ENCODE measurements around the gene NALCN.

DNA sequence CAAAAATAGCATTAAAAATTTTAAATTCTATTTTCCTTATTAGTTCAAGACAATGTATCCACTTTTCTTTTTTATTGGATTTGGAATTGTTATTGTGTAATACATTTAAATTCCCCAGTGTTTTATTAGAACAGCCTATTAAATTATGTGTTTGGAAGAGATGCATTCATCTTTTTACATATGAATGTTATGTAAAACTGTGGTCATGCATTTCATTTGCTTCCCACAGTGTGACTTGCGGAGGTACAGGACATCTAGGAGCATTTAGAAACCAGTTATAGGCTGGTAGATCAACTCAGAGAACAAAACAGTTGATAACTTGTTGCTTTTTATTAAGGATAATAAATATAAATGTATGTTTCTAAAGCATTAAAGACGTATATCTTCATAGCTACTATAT, 406.2 kb downstream of the NALCN start:
- TF ChIP-seq SUZ12 (IDR thresholded peaks at IDR 0.05; ENCODE audit: extremely low read depth, insufficient read depth, insufficient read length) (no peak), ZNF274 (IDR thresholded peaks at IDR 0.05; ENCODE audit: low read depth, low read length) (no peak), YY1 (IDR thresholded peaks at IDR 0.05; ENCODE audit: insufficient read depth, insufficient read length) (no peak)
